Activated naive CD8-positive, alpha-beta T cell treated with anti-CD3 and anti-CD28 coated beads, Interleukin-2, amount 50 U/mL, for 24 hours (primary cell): ENCODE measurements around the gene TSR3.

ENCODE experiments used
- ATAC-seq: fragments of 150-1000 bp; cut with Tn5 transposase; one replicate; pipeline ENCODE4 v1.10.0; 2021
- DNase-seq: peaks from one replicate; pipeline ENCODE4 v3.0.0; 2021
- H3K27ac Mint-ChIP-seq: one replicate; pipeline ENCODE4 v1.8.0; 2021; ENCODE audit warnings: mild to moderate bottlenecking, mixed read lengths
- H3K27me3 Mint-ChIP-seq: one replicate; pipeline ENCODE4 v1.8.0; 2021; ENCODE audit warnings: mixed read lengths
- H3K36me3 Mint-ChIP-seq: one replicate; pipeline ENCODE4 v1.8.0; 2021; ENCODE audit warnings: low read depth, mixed read lengths
- H3K4me1 Mint-ChIP-seq: one replicate; pipeline ENCODE4 v1.8.0; 2021; ENCODE audit warnings: mixed read lengths
- H3K4me3 Mint-ChIP-seq: one replicate; pipeline ENCODE4 v1.8.0; 2021; ENCODE audit warnings: mild to moderate bottlenecking, moderate library complexity, mixed read lengths
- H3K9me3 Mint-ChIP-seq: one replicate; pipeline ENCODE4 v1.8.0; 2021; ENCODE audit warnings: mixed read lengths

Gene TSR3

GRCh38 chr16:1381612-1382406 is 30.1 kb upstream of the TSR3 start:
- Mint-ChIP-seq H3K4me3 (no peak overlapping the region), H3K27me3 (no peaks in the 10 kb centered on the region), H3K36me3 (peaks cover 6% of the 10 kb centered on the region), H3K9me3 (no peaks in the 10 kb centered on the region), H3K27ac (no peak overlapping the region), H3K4me1 (peaks cover 13% of the 10 kb centered on the region)
- no peak for ATAC-seq
- no peak for DNase-seq

GRCh38 chr16:1380195-1380594 is 28.5 kb upstream of the TSR3 start:
- ATAC-seq = no peak
- no peaks in the 10 kb centered on the region for H3K27me3 Mint-ChIP-seq
- peak overlapping the region; percentile 76 for H3K27ac Mint-ChIP-seq
- peaks cover 6% of the 10 kb centered on the region for H3K36me3 Mint-ChIP-seq
- H3K9me3 Mint-ChIP-seq = no peaks in the 10 kb centered on the region
- H3K4me3 Mint-ChIP-seq = peak overlapping the region; percentile 74
- no peak for DNase-seq
- peaks cover 13% of the 10 kb centered on the region for H3K4me1 Mint-ChIP-seq

GRCh38 chr16:1379304-1380076 is 27.8 kb upstream of the TSR3 start:
- DNase-seq = peak; percentile 77
- Mint-ChIP-seq H3K4me3 (peak overlapping the region; percentile 89), H3K9me3 (no peaks in the 10 kb centered on the region), H3K27me3 (no peaks in the 10 kb centered on the region), H3K36me3 (peaks cover 3% of the 10 kb centered on the region), H3K4me1 (peaks cover 13% of the 10 kb centered on the region), H3K27ac (peak overlapping the region; percentile 76)
- ATAC-seq = peak; percentile 63

GRCh38 chr16:1378804-1379303 is 27.2 kb upstream of the TSR3 start:
- DNase-seq = peak; percentile 76
- Mint-ChIP-seq H3K9me3 (no peaks in the 10 kb centered on the region), H3K27ac (peak overlapping the region; percentile 89), H3K4me1 (peaks cover 13% of the 10 kb centered on the region), H3K4me3 (peak overlapping the region; percentile 89), H3K27me3 (no peaks in the 10 kb centered on the region), H3K36me3 (peaks cover 3% of the 10 kb centered on the region)
- peak; percentile 72 for ATAC-seq

GRCh38 chr16:1378087-1378803 is 26.6 kb upstream of the TSR3 start:
- peak overlapping the region; percentile 89 for H3K27ac Mint-ChIP-seq
- no peak for ATAC-seq
- H3K4me1 Mint-ChIP-seq = peaks cover 13% of the 10 kb centered on the region
- peak overlapping the region; percentile 89 for H3K4me3 Mint-ChIP-seq
- no peaks in the 10 kb centered on the region for H3K9me3 Mint-ChIP-seq
- DNase-seq = no peak
- no peaks in the 10 kb centered on the region for H3K27me3 Mint-ChIP-seq
- H3K36me3 Mint-ChIP-seq = peaks cover 3% of the 10 kb centered on the region

- no peak for DNase-seq
- Mint-ChIP-seq H3K9me3 (no peaks in the 10 kb centered on the region), H3K27me3 (no peaks in the 10 kb centered on the region), H3K27ac (no peak overlapping the region), H3K36me3 (peaks cover 3% of the 10 kb centered on the region), H3K4me1 (peaks cover 13% of the 10 kb centered on the region), H3K4me3 (peak overlapping the region; percentile 89)
- ATAC-seq = no peak
These were observed 25.8 kb upstream of the TSR3 start for GRCh38 chr16:1377406-1378010.

GRCh38 chr16:1375741-1376410 is 24.2 kb upstream of the TSR3 start:
- no peaks in the 10 kb centered on the region for H3K9me3 Mint-ChIP-seq

GRCh38 chr16:1375298-1375640 is 23.6 kb upstream of the TSR3 start:
- no peak for ATAC-seq
- no peaks in the 10 kb centered on the region for H3K27me3 Mint-ChIP-seq
- no peak overlapping the region for H3K27ac Mint-ChIP-seq
- H3K4me3 Mint-ChIP-seq = no peak overlapping the region
- no peaks in the 10 kb centered on the region for H3K9me3 Mint-ChIP-seq
- peaks cover 13% of the 10 kb centered on the region for H3K4me1 Mint-ChIP-seq
- DNase-seq = no peak
- peaks cover 3% of the 10 kb centered on the region for H3K36me3 Mint-ChIP-seq

More at GRCh38 chr16:1375741-1376410, 24.2 kb upstream of the TSR3 start:
- H3K27me3 Mint-ChIP-seq = no peaks in the 10 kb centered on the region
- H3K27ac Mint-ChIP-seq = no peak overlapping the region
- DNase-seq (no peak), ATAC-seq (no peak)
- no peak overlapping the region for H3K4me3 Mint-ChIP-seq
- peaks cover 13% of the 10 kb centered on the region for H3K4me1 Mint-ChIP-seq
- H3K36me3 Mint-ChIP-seq = peaks cover 3% of the 10 kb centered on the region

- Mint-ChIP-seq H3K4me1 (peaks cover 9% of the 10 kb centered on the region), H3K4me3 (no peak overlapping the region), H3K36me3 (peaks cover 3% of the 10 kb centered on the region), H3K27me3 (no peaks in the 10 kb centered on the region), H3K27ac (no peak overlapping the region), H3K9me3 (no peaks in the 10 kb centered on the region)
- ATAC-seq (no peak), DNase-seq (no peak)
These were observed 23.0 kb upstream of the TSR3 start for GRCh38 chr16:1374418-1375297.

GRCh38 chr16:1372292-1372950 is 20.7 kb upstream of the TSR3 start:
- no peak overlapping the region for H3K4me3 Mint-ChIP-seq
- no peak overlapping the region for H3K27ac Mint-ChIP-seq
- H3K36me3 Mint-ChIP-seq = no peaks in the 10 kb centered on the region
- ATAC-seq (no peak), DNase-seq (no peak)
- no peaks in the 10 kb centered on the region for H3K9me3 Mint-ChIP-seq
- no peaks in the 10 kb centered on the region for H3K27me3 Mint-ChIP-seq
- H3K4me1 Mint-ChIP-seq = no peaks in the 10 kb centered on the region

- no peaks in the 10 kb centered on the region for H3K9me3 Mint-ChIP-seq
These were observed 19.6 kb upstream of the TSR3 start for GRCh38 chr16:1371054-1371978.

More at GRCh38 chr16:1371054-1371978, 19.6 kb upstream of the TSR3 start:
- DNase-seq (no peak), ATAC-seq (no peak)
- Mint-ChIP-seq H3K4me3 (no peak overlapping the region), H3K27ac (no peak overlapping the region), H3K4me1 (no peaks in the 10 kb centered on the region), H3K27me3 (no peaks in the 10 kb centered on the region), H3K36me3 (no peaks in the 10 kb centered on the region)
